Left hindlimb (tissue), 1 donor: Measurements from ENCODE around the gene PPP3R1.

Experiments used
- DNase-seq: peaks from one replicate; pipeline ENCODE4 v3.0.0-alpha.2; 2018

Gene PPP3R1

GRCh38 chr2:68230241-68231060, 21.9 kb downstream of the PPP3R1 start:
- no peak for DNase-seq

- no peak for DNase-seq
Observed at GRCh38 chr2:68226794-68227193, 25.5 kb downstream of the PPP3R1 start.

GRCh38 chr2:68225119-68225632, 27.2 kb downstream of the PPP3R1 start:
- DNase-seq = no peak

- no peak for DNase-seq
Observed at GRCh38 chr2:68223419-68223818, 28.9 kb downstream of the PPP3R1 start.

GRCh38 chr2:68222287-68222686, 30.0 kb downstream of the PPP3R1 start:
- DNase-seq = no peak

- no peak for DNase-seq
Observed at GRCh38 chr2:68218343-68218901, 33.9 kb downstream of the PPP3R1 start.

GRCh38 chr2:68217729-68218128, 34.6 kb downstream of the PPP3R1 start:
- DNase-seq = no peak

GRCh38 chr2:68216454-68217310, 35.6 kb downstream of the PPP3R1 start:
- no peak for DNase-seq

- no peak for DNase-seq
Observed at GRCh38 chr2:68214381-68214780, 38.0 kb downstream of the PPP3R1 start.

GRCh38 chr2:68206793-68207192, 45.5 kb downstream of the PPP3R1 start:
- no peak for DNase-seq

GRCh38 chr2:68203587-68203986, 48.7 kb downstream of the PPP3R1 start:
- DNase-seq = no peak

- no peak for DNase-seq
Observed at GRCh38 chr2:68200157-68200787, 52.1 kb downstream of the PPP3R1 start.

- no peak for DNase-seq
Observed at GRCh38 chr2:68196120-68196716, 56.1 kb downstream of the PPP3R1 start.

GRCh38 chr2:68195096-68195495, 57.2 kb downstream of the PPP3R1 start:
- DNase-seq = no peak

GRCh38 chr2:68193787-68194372, 58.5 kb downstream of the PPP3R1 start:
- DNase-seq = no peak

GRCh38 chr2:68193144-68193543, 59.2 kb downstream of the PPP3R1 start:
- DNase-seq = no peak

GRCh38 chr2:68190991-68191731, 61.2 kb downstream of the PPP3R1 start:
- no peak for DNase-seq

- DNase-seq = no peak
Observed at GRCh38 chr2:68189991-68190784, 62.1 kb downstream of the PPP3R1 start.

- DNase-seq = no peak
Observed at GRCh38 chr2:68188831-68189230, 63.5 kb downstream of the PPP3R1 start.

- no peak for DNase-seq
Observed at GRCh38 chr2:68187329-68187728, 65.0 kb downstream of the PPP3R1 start.
